ENCODE data around the gene SEPSECS.

GRCh38 chr4:25129917-25130316 lies 30.3 kb downstream of the SEPSECS start:
- TF ChIP-seq FOXM1 (IDR thresholded peaks at IDR 0.05; ENCODE audit: borderline replicate concordance, low read depth) (no peak), TAF1 (IDR thresholded peaks at IDR 0.05; ENCODE audit: low read depth) (no peak), EP300 (IDR thresholded peaks at IDR 0.05; ENCODE audit: borderline replicate concordance) (no peak), TCF12 (IDR thresholded peaks at IDR 0.05; ENCODE audit: low read depth) (no peak), REST (IDR thresholded peaks at IDR 0.05; ENCODE audit: low read depth) (no peak), CREB1 (IDR thresholded peaks at IDR 0.05; ENCODE audit: low read depth) (no peak), RAD21 (IDR thresholded peaks at IDR 0.05; ENCODE audit: low read depth) (no peak)
